ENCODE results near the gene PTPRG. TPM values are rescaled to one million over a fixed set of nuclear protein-coding genes. Genes with fewer than 3 reads are reported as not detected.

Gene PTPRG
- total RNA-seq, 6 experiments from 2014 or later = 11.7 to 27.8 (median 14.7) TPM

DNA sequence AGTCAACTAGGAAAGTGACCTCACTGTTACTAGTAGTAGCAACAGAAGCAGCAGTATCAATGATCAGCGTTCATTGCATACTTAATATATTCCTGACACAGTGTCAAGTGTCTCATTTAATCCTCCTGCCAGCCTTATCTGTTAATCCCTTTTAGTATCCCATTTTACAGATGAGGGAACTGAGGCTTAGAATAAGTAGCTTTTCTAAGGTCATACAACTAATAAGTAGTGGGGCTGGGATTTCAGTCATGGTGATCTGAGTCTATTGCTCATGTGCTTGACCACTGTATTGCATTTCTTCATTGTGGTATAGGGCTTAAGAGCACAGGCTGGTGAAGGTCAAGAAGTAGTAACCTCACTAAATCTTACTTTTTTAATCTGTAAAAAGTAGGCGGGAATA is 233.6 kb downstream of the PTPRG start:
- ATAC-seq = no peak
- H3K4me3 ChIP-seq = no peak overlapping the region
- no peaks in the 10 kb centered on the region for H3K36me3 ChIP-seq
- no peak for TF ChIP-seq POLR2A (IDR thresholded peaks at IDR 0.05)
- TF ChIP-seq, protein P1, sequence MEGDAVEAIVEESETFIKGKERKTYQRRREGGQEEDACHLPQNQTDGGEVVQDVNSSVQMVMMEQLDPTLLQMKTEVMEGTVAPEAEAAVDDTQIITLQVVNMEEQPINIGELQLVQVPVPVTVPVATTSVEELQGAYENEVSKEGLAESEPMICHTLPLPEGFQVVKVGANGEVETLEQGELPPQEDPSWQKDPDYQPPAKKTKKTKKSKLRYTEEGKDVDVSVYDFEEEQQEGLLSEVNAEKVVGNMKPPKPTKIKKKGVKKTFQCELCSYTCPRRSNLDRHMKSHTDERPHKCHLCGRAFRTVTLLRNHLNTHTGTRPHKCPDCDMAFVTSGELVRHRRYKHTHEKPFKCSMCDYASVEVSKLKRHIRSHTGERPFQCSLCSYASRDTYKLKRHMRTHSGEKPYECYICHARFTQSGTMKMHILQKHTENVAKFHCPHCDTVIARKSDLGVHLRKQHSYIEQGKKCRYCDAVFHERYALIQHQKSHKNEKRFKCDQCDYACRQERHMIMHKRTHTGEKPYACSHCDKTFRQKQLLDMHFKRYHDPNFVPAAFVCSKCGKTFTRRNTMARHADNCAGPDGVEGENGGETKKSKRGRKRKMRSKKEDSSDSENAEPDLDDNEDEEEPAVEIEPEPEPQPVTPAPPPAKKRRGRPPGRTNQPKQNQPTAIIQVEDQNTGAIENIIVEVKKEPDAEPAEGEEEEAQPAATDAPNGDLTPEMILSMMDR (IDR thresholded peaks at IDR 0.05) = no peak
- H3K9me3 ChIP-seq = no peaks in the 10 kb centered on the region
- WGBS (ENCODE audit: insufficient coverage, low coverage, low lambda C conversion rate, missing lambda C conversion rate) = 86% methylated on average over 1 of the region's 2 CpGs
- intact Hi-C loops (cut with DNase I) = no loop called here
- no peaks in the 10 kb centered on the region for H3K4me1 ChIP-seq
- H3K27me3 ChIP-seq = no peaks in the 10 kb centered on the region
- no peak for DNase-seq
- no peak overlapping the region for H3K27ac ChIP-seq

DNA sequence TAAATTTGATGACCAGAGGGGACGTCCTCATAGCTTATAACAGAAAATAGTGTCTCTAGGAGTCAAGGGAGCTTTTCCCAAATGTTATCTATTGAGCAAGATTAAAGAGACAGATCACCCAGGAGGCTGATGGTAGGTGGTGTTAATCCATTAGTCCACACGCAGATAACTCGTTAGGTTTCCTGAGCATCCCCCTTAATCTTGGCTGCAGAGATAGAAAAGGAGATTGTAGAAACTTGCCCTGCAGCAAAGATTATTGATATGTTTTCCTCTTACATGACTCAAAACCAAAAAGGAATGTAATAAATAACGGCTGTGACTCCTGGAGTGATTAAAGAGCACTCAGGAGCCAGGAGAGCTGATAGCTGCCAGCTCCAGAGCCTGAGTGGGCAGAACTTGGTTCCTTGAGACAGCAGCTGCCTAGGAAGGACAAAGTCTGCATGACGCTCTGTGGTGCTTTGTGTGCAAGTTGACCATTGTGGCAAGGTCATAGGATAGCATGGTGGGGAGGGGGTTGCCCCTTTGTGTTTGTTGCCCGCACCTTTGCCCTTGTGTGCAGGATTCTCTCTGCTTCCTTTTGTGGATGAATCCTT is 234.8 kb downstream of the PTPRG start:
- ATAC-seq = no peak
- no peak for TF ChIP-seq POLR2A (IDR thresholded peaks at IDR 0.05)
- TF ChIP-seq, protein P1 (IDR thresholded peaks at IDR 0.05) = no peak
- 87% methylated on average over 4 of the region's 6 CpGs for WGBS (ENCODE audit: insufficient coverage, low coverage, low lambda C conversion rate, missing lambda C conversion rate)
- intact Hi-C loops (cut with DNase I) = no loop called here
- Histone ChIP-seq H3K27me3 (no peaks in the 10 kb centered on the region), H3K9me3 (no peaks in the 10 kb centered on the region), H3K27ac (no peak overlapping the region), H3K4me3 (no peak overlapping the region), H3K4me1 (no peaks in the 10 kb centered on the region), H3K36me3 (no peaks in the 10 kb centered on the region)
- no peak for DNase-seq

DNA sequence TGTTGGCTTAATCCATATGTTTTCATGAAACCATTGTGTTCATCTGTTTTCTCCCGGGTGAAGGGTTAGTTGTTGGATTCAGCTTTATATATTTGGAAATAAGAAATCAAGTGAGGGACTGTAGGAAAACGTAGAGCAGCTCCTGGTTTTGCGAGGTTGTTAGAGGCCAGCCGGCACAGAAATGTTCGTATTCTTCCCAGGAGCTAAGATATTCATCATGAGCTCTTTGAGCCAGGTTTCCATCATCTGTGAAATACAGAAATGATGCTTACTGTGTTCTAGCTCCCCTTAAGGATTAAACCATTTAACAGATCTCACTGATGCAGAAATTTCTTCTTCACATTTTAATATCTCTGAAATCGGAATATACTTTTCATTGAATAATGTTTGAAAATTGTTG is 235.5 kb downstream of the PTPRG start:
- WGBS (ENCODE audit: insufficient coverage, low coverage, low lambda C conversion rate, missing lambda C conversion rate) = 88% methylated on average over 6 of the region's 6 CpGs
- no peak for ATAC-seq

DNA sequence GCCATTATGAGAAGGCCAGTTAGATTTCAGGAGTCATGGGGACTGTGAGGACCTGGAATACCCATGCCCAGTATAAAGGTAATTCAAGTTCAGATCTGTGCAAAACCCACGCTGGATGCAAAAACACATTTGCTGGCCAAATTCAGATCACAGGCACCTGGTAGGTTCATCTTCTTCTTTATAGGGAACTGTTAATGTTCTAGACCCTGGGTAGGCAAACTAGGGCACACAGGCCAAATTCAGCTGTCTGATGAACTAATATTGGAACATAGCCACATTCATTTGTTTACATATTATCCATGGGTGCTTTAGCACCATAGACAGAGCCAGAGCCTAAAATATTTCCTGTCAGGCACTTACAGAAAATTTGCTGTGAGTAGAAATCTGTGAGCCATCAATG is 241.4 kb downstream of the PTPRG start:
- ATAC-seq (peak; percentile 85 to 94 (median 91)), DNase-seq (no peak)
- no peaks in the 10 kb centered on the region for H3K27me3 ChIP-seq
- H3K4me1 ChIP-seq = peaks cover 0 to 13% (median 1%) of the 10 kb centered on the region in 4 donors
- no peak overlapping the region for H3K4me3 ChIP-seq
- TF ChIP-seq, protein P1 (IDR thresholded peaks at IDR 0.05) = no peak
- TF ChIP-seq POLR2A (IDR thresholded peaks at IDR 0.05) = no peak
- intact Hi-C loops (cut with DNase I) = no loop called here
- H3K27ac ChIP-seq = no peak overlapping the region
- no peaks in the 10 kb centered on the region for H3K9me3 ChIP-seq
- WGBS (ENCODE audit: insufficient coverage, low coverage, low lambda C conversion rate, missing lambda C conversion rate) = 67% methylated on average over 1 of the region's 1 CpG
- no peaks in the 10 kb centered on the region for H3K36me3 ChIP-seq

More for the DNA sequence above, 235.5 kb downstream of the PTPRG start:
- H3K4me3 ChIP-seq = no peak overlapping the region
- intact Hi-C loops (cut with DNase I) = no loop called here
- no peak overlapping the region for H3K27ac ChIP-seq
- no peaks in the 10 kb centered on the region for H3K9me3 ChIP-seq
- H3K36me3 ChIP-seq = no peaks in the 10 kb centered on the region
- TF ChIP-seq, protein P1 (IDR thresholded peaks at IDR 0.05) = no peak
- TF ChIP-seq POLR2A (IDR thresholded peaks at IDR 0.05) = no peak
- no peak for DNase-seq
- no peaks in the 10 kb centered on the region for H3K4me1 ChIP-seq
- no peaks in the 10 kb centered on the region for H3K27me3 ChIP-seq

All from right lobe of liver (tissue), 6 donors.